Neural progenitor cell (in vitro differentiated cells): ENCODE data around the gene PRSS21. TPM values are rescaled to one million over a fixed set of nuclear protein-coding genes. Genes with fewer than 3 reads are reported as not detected.

ENCODE experiments used
- DNase-seq: peaks from one replicate; pipeline ENCODE4 v3.0.0-alpha.2; 2016; ENCODE audit warnings: low spot score
- H2AFZ ChIP-seq: fragments of 200-600 bp; sonication (generic); replicated peaks from 2 replicates; pipeline ENCODE4 v1.6.1; 2016; ENCODE audit warnings: antibody characterized with exemption
- H3F3A ChIP-seq: fragments of 200-600 bp; sonication (generic); 2 replicates; pipeline ENCODE4 v1.6.1; 2016; ENCODE audit warnings: antibody characterized with exemption, low read depth
- H3K27ac ChIP-seq: fragments of 200-600 bp; sonication (generic); 2 replicates; pipeline ENCODE4 v1.5.1; 2016; ENCODE audit warnings: mild to moderate bottlenecking
- H3K27me3 ChIP-seq: fragments of 200-600 bp; sonication (generic); 2 replicates; pipeline ENCODE4 v1.6.1; 2016; ENCODE audit warnings: mild to moderate bottlenecking, moderate library complexity
- H3K36me3 ChIP-seq: fragments of 200-600 bp; sonication (generic); 2 replicates; pipeline ENCODE4 v1.5.1; 2016
- H3K4me1 ChIP-seq: fragments of 200-600 bp; sonication (generic); 2 replicates; pipeline ENCODE4 v1.6.1; 2016; ENCODE audit warnings: mixed run types
- H3K4me2 ChIP-seq: fragments of 200-600 bp; sonication (generic); 2 replicates; pipeline ENCODE4 v1.6.1; 2016
- H3K4me3 ChIP-seq: fragments of 200-600 bp; sonication (generic); 2 replicates; pipeline ENCODE4 v1.5.1; 2016
- H3K79me2 ChIP-seq: fragments of 200-600 bp; sonication (generic); 2 replicates; pipeline ENCODE4 v1.6.1; 2016; ENCODE audit warnings: low read depth
- H3K9ac ChIP-seq: fragments of 200-600 bp; sonication (generic); 2 replicates; pipeline ENCODE4 v1.6.1; 2016
- H3K9me3 ChIP-seq: fragments of 200-600 bp; sonication (generic); 2 replicates; pipeline ENCODE4 v1.5.1; 2016; ENCODE audit warnings: low read depth
- H4K20me1 ChIP-seq: fragments of 200-600 bp; sonication (generic); 2 replicates; pipeline ENCODE4 v1.6.1; 2016; ENCODE audit warnings: low read depth
- H3K27ac Mint-ChIP-seq: 3 replicates; pipeline ENCODE4 v1.8.0; 2021; ENCODE audit warnings: mixed read lengths
- H3K27me3 Mint-ChIP-seq: 2 replicates; pipeline ENCODE4 v1.8.0; 2022; ENCODE audit warnings: low read depth, mild to moderate bottlenecking, inconsistent platforms, moderate library complexity, mixed read lengths; ENCODE audit not compliant: insufficient read depth
- H3K36me3 Mint-ChIP-seq: 3 replicates; pipeline ENCODE4 v1.8.0; 2021; ENCODE audit warnings: mixed read lengths
- H3K4me1 Mint-ChIP-seq: 3 replicates; pipeline ENCODE4 v1.8.0; 2021; ENCODE audit warnings: mixed read lengths
- H3K4me3 Mint-ChIP-seq: 3 replicates; pipeline ENCODE4 v1.8.0; 2021; ENCODE audit warnings: mild to moderate bottlenecking, moderate library complexity, mixed read lengths
- H3K9me3 Mint-ChIP-seq: 3 replicates; pipeline ENCODE4 v1.8.0; 2020; ENCODE audit warnings: mixed read lengths
- CTCF ChIP-seq: fragments of 200-600 bp; sonication (generic); IDR thresholded peaks from 2 replicates; pipeline ENCODE4 v1.5.1; 2017; ENCODE audit warnings: antibody characterized with exemption, mild to moderate bottlenecking
- EZH2 ChIP-seq: fragments of 200-600 bp; sonication (generic); IDR thresholded peaks from 2 replicates; pipeline ENCODE4 v1.6.1; 2017; ENCODE audit warnings: antibody characterized with exemption, mild to moderate bottlenecking, moderate library complexity
- EZH2phosphoT487 ChIP-seq: fragments of 200-600 bp; sonication (generic); IDR thresholded peaks from 2 replicates; pipeline ENCODE4 v1.6.1; 2017; ENCODE audit warnings: antibody characterized with exemption
- total RNA-seq: library from RNA; depleted of rRNA; stranded (reverse); fragments of >200 nt; gene quantifications from 2 replicates; pipeline ENCODE4 v1.2.3, GENCODE V29; 2015; ENCODE audit warnings: low replicate concordance

Gene PRSS21
- total RNA-seq, 1 donor from 2014 or later: not detected

GRCh38 chr16:2806286-2806685 lies 10.8 kb upstream of the PRSS21 start:
- Histone ChIP-seq H2AFZ (no peak overlapping the region), H3K9me3 (no peaks in the 10 kb centered on the region), H3K27me3 (no peaks in the 10 kb centered on the region), H3K27ac (no peak overlapping the region), H3K4me1 (no peaks in the 10 kb centered on the region), H3K4me2 (no peak overlapping the region), H3K36me3 (no peaks in the 10 kb centered on the region), H3K79me2 (no peaks in the 10 kb centered on the region), H3K4me3 (no peak overlapping the region), H3F3A (no peaks in the 10 kb centered on the region), H3K9ac (no peak overlapping the region), H4K20me1 (no peaks in the 10 kb centered on the region)
- H3K36me3 Mint-ChIP-seq: peaks cover 2% of the 10 kb centered on the region
- DNase-seq: no peak
- H3K27ac Mint-ChIP-seq: no peak overlapping the region
- no peaks in the 10 kb centered on the region for H3K4me1 Mint-ChIP-seq
- no peak for TF ChIP-seq EZH2phosphoT487
- TF ChIP-seq CTCF: no peak
- TF ChIP-seq EZH2: no peak
- H3K4me3 Mint-ChIP-seq: no peak overlapping the region
- H3K9me3 Mint-ChIP-seq: peaks cover 33% of the 10 kb centered on the region
- H3K27me3 Mint-ChIP-seq: peaks cover 12% of the 10 kb centered on the region

GRCh38 chr16:2808181-2808580 lies 8.9 kb upstream of the PRSS21 start:
- TF ChIP-seq EZH2phosphoT487: no peak
- TF ChIP-seq CTCF: no peak
- no peak for TF ChIP-seq EZH2
- Histone ChIP-seq H3K9ac (no peak overlapping the region), H3K27ac (no peak overlapping the region), H3K4me1 (no peaks in the 10 kb centered on the region), H2AFZ (no peak overlapping the region), H3K9me3 (no peaks in the 10 kb centered on the region), H3K4me2 (no peak overlapping the region), H3F3A (no peaks in the 10 kb centered on the region), H3K79me2 (no peaks in the 10 kb centered on the region), H3K36me3 (no peaks in the 10 kb centered on the region), H3K27me3 (no peaks in the 10 kb centered on the region), H4K20me1 (no peaks in the 10 kb centered on the region), H3K4me3 (no peak overlapping the region)
- Mint-ChIP-seq H3K36me3 (peaks cover under 1% of the 10 kb centered on the region), H3K27ac (no peak overlapping the region), H3K4me1 (no peaks in the 10 kb centered on the region), H3K9me3 (peaks cover 28% of the 10 kb centered on the region), H3K4me3 (no peak overlapping the region), H3K27me3 (peaks cover 12% of the 10 kb centered on the region)
- no peak for DNase-seq

- H3K27me3 Mint-ChIP-seq: peaks cover 11% of the 10 kb centered on the region
Measured at GRCh38 chr16:2809149-2809760, 7.8 kb upstream of the PRSS21 start.

More at GRCh38 chr16:2809149-2809760, 7.8 kb upstream of the PRSS21 start:
- Histone ChIP-seq H4K20me1 (no peaks in the 10 kb centered on the region), H3K79me2 (no peaks in the 10 kb centered on the region), H3K4me3 (no peak overlapping the region), H3K9ac (no peak overlapping the region), H3F3A (no peaks in the 10 kb centered on the region), H3K9me3 (no peaks in the 10 kb centered on the region), H3K36me3 (no peaks in the 10 kb centered on the region), H3K4me1 (no peaks in the 10 kb centered on the region), H3K27ac (no peak overlapping the region), H2AFZ (no peak overlapping the region), H3K27me3 (no peaks in the 10 kb centered on the region), H3K4me2 (no peak overlapping the region)
- TF ChIP-seq CTCF (no peak), EZH2phosphoT487 (no peak), EZH2 (no peak)
- H3K4me3 Mint-ChIP-seq: no peak overlapping the region
- no peak overlapping the region for H3K27ac Mint-ChIP-seq
- no peaks in the 10 kb centered on the region for H3K4me1 Mint-ChIP-seq
- H3K9me3 Mint-ChIP-seq: peaks cover 20% of the 10 kb centered on the region
- DNase-seq: no peak
- H3K36me3 Mint-ChIP-seq: no peaks in the 10 kb centered on the region
